ENCODE measurements around the gene PTGES3L. TPM values are rescaled to one million over a fixed set of nuclear protein-coding genes. Genes with fewer than 3 reads are reported as not detected.
A peak's percentile ranks its signal among the peaks of the same experiment; 100 is the strongest.

PTGES3L gene
- total and polyA plus RNA-seq, 2 of the 13 experiments (the other 11 are each of a cell fraction or from before 2014, with no cell fraction given) = 1.2 to 2.9 TPM

- TF ChIP-seq ETV5 (CRISPR knock-in tag; IDR thresholded peaks at IDR 0.05; ENCODE audit: borderline replicate concordance) (no peak), MED8 (CRISPR knock-in tag; IDR thresholded peaks at IDR 0.05; ENCODE audit: insufficient replicate concordance) (peak; percentile 32), CCDC6 (CRISPR knock-in tag; IDR thresholded peaks at IDR 0.05) (peak; percentile 86; the same call in 1 of the 2 replicates), ZFP1 (CRISPR knock-in tag; IDR thresholded peaks at IDR 0.05) (peak; percentile 24; the same call in 1 of the 2 replicates), YY1 (IDR thresholded peaks at IDR 0.05; ENCODE audit: insufficient read depth, insufficient replicate concordance, low read depth, low read length) (no peak), NFKB2 (CRISPR knock-in tag; IDR thresholded peaks at IDR 0.05; ENCODE audit: borderline replicate concordance) (peak; percentile 90), GATA4 (IDR thresholded peaks at IDR 0.05; ENCODE audit: borderline replicate concordance, low read depth) (no peak), ZSCAN25 (CRISPR knock-in tag; IDR thresholded peaks at IDR 0.05) (peak; percentile 64), BORCS8-MEF2B (CRISPR knock-in tag; IDR thresholded peaks at IDR 0.05) (peak; percentile 80; the same call in 1 of the 2 replicates), PRMT3 (CRISPR knock-in tag; IDR thresholded peaks at IDR 0.05; ENCODE audit: borderline replicate concordance, low read depth) (no peak), ZFY (CRISPR knock-in tag; IDR thresholded peaks at IDR 0.05) (peak; percentile 76), PRDM10 (CRISPR knock-in tag; IDR thresholded peaks at IDR 0.05; ENCODE audit: low read depth) (no peak), THRA (CRISPR knock-in tag; IDR thresholded peaks at IDR 0.05; ENCODE audit: borderline replicate concordance) (peak; percentile 43; the same call in 1 of the 2 replicates), ZBTB10 (CRISPR knock-in tag; IDR thresholded peaks at IDR 0.05; ENCODE audit: borderline replicate concordance) (peak; percentile 24; the same call in 1 of the 2 replicates), ZNF598 (CRISPR knock-in tag; IDR thresholded peaks at IDR 0.05; ENCODE audit: borderline replicate concordance) (peak; percentile 83; the same call in 1 of the 2 replicates), RBM22 (optimal IDR thresholded peaks at IDR 0.05; ENCODE audit: low read length) (no peak), PITX1 (CRISPR knock-in tag; IDR thresholded peaks at IDR 0.05) (peak; percentile 25), ZNF24 (IDR thresholded peaks at IDR 0.05) (no peak), STAG1 (CRISPR knock-in tag; IDR thresholded peaks at IDR 0.05) (no peak), BCL3 (CRISPR knock-in tag; IDR thresholded peaks at IDR 0.05) (peak; percentile 74)
These were observed 42.0 kb upstream of the PTGES3L start, which contains the start of gene VAT1 (continued) for GRCh38 chr17:43021741-43022512.

Data from HepG2 (cell line).